ENCODE data around the gene RAD51B. TPM values are rescaled to one million over a fixed set of nuclear protein-coding genes. Genes with fewer than 3 reads are reported as not detected.

The RAD51B gene
- total and polyA plus RNA-seq, 2 of the 13 experiments (the other 11 are each of a cell fraction or from before 2014, with no cell fraction given): 7.0 to 9.5 TPM

GRCh38 chr14:68164711-68165113 is 345.1 kb downstream of the RAD51B start (continued):
- no peak for TF ChIP-seq TP53 (CRISPR knock-in tag; conservative IDR thresholded peaks at IDR 0.05)
- TF ChIP-seq ZNF567 (CRISPR knock-in tag; IDR thresholded peaks at IDR 0.05; ENCODE audit: borderline replicate concordance): no peak
- no peak for TF ChIP-seq NFYC (CRISPR knock-in tag; IDR thresholded peaks at IDR 0.05)
- TF ChIP-seq KAT2B (IDR thresholded peaks at IDR 0.05; ENCODE audit: borderline replicate concordance, low read depth, low read length): no peak
- no peak for TF ChIP-seq TCF12 (IDR thresholded peaks at IDR 0.05)
- no peak for TF ChIP-seq TCF12 (CRISPR knock-in tag; IDR thresholded peaks at IDR 0.05)
- no peak for TF ChIP-seq SIX4 (CRISPR knock-in tag; IDR thresholded peaks at IDR 0.05)
- TF ChIP-seq ONECUT2 (CRISPR knock-in tag; IDR thresholded peaks at IDR 0.05): no peak
- no peak for TF ChIP-seq PAX8 (CRISPR knock-in tag; IDR thresholded peaks at IDR 0.05; ENCODE audit: borderline replicate concordance)
- TF ChIP-seq, protein P1, sequence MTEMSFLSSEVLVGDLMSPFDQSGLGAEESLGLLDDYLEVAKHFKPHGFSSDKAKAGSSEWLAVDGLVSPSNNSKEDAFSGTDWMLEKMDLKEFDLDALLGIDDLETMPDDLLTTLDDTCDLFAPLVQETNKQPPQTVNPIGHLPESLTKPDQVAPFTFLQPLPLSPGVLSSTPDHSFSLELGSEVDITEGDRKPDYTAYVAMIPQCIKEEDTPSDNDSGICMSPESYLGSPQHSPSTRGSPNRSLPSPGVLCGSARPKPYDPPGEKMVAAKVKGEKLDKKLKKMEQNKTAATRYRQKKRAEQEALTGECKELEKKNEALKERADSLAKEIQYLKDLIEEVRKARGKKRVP (CRISPR knock-in tag; IDR thresholded peaks at IDR 0.05): no peak
- TF ChIP-seq PRDM10 (CRISPR knock-in tag; IDR thresholded peaks at IDR 0.05; ENCODE audit: low read depth): no peak
- TF ChIP-seq ZNF350 (CRISPR knock-in tag; IDR thresholded peaks at IDR 0.05; ENCODE audit: borderline replicate concordance, low read depth): no peak
- no peak for TF ChIP-seq REPIN1 (CRISPR knock-in tag; IDR thresholded peaks at IDR 0.05; ENCODE audit: borderline replicate concordance, low read depth)
- no peak for TF ChIP-seq ZNF772 (CRISPR knock-in tag; IDR thresholded peaks at IDR 0.05)
- no peak for TF ChIP-seq NFKBIZ (CRISPR knock-in tag; IDR thresholded peaks at IDR 0.05)
- TF ChIP-seq, protein P2, sequence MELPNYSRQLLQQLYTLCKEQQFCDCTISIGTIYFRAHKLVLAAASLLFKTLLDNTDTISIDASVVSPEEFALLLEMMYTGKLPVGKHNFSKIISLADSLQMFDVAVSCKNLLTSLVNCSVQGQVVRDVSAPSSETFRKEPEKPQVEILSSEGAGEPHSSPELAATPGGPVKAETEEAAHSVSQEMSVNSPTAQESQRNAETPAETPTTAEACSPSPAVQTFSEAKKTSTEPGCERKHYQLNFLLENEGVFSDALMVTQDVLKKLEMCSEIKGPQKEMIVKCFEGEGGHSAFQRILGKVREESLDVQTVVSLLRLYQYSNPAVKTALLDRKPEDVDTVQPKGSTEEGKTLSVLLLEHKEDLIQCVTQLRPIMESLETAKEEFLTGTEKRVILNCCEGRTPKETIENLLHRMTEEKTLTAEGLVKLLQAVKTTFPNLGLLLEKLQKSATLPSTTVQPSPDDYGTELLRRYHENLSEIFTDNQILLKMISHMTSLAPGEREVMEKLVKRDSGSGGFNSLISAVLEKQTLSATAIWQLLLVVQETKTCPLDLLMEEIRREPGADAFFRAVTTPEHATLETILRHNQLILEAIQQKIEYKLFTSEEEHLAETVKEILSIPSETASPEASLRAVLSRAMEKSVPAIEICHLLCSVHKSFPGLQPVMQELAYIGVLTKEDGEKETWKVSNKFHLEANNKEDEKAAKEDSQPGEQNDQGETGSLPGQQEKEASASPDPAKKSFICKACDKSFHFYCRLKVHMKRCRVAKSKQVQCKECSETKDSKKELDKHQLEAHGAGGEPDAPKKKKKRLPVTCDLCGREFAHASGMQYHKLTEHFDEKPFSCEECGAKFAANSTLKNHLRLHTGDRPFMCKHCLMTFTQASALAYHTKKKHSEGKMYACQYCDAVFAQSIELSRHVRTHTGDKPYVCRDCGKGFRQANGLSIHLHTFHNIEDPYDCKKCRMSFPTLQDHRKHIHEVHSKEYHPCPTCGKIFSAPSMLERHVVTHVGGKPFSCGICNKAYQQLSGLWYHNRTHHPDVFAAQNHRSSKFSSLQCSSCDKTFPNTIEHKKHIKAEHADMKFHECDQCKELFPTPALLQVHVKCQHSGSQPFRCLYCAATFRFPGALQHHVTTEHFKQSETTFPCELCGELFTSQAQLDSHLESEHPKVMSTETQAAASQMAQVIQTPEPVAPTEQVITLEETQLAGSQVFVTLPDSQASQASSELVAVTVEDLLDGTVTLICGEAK (IDR thresholded peaks at IDR 0.05): no peak
- TF ChIP-seq, protein P2 (CRISPR knock-in tag; IDR thresholded peaks at IDR 0.05): no peak
- no peak for TF ChIP-seq ZNF761 (CRISPR knock-in tag; conservative IDR thresholded peaks at IDR 0.05)
- no peak for TF ChIP-seq SP140L (CRISPR knock-in tag; IDR thresholded peaks at IDR 0.05; ENCODE audit: borderline replicate concordance)

Data from HepG2 (cell line).